Tongue (tissue), 2 donors: ENCODE results near the gene TFPT. TPM values are rescaled to one million over a fixed set of nuclear protein-coding genes. Genes with fewer than 3 reads are reported as not detected.

Experiments
- DNase-seq: peaks from one replicate; pipeline ENCODE4 v3.0.0-alpha.2; 2015
- total RNA-seq: library from RNA; depleted of rRNA; stranded (reverse); fragments of >200 nt; gene quantifications from one replicate; pipeline ENCODE4 v1.2.3, GENCODE V29; 2014

Gene TFPT
- 8.7 TPM for total RNA-seq

DNA sequence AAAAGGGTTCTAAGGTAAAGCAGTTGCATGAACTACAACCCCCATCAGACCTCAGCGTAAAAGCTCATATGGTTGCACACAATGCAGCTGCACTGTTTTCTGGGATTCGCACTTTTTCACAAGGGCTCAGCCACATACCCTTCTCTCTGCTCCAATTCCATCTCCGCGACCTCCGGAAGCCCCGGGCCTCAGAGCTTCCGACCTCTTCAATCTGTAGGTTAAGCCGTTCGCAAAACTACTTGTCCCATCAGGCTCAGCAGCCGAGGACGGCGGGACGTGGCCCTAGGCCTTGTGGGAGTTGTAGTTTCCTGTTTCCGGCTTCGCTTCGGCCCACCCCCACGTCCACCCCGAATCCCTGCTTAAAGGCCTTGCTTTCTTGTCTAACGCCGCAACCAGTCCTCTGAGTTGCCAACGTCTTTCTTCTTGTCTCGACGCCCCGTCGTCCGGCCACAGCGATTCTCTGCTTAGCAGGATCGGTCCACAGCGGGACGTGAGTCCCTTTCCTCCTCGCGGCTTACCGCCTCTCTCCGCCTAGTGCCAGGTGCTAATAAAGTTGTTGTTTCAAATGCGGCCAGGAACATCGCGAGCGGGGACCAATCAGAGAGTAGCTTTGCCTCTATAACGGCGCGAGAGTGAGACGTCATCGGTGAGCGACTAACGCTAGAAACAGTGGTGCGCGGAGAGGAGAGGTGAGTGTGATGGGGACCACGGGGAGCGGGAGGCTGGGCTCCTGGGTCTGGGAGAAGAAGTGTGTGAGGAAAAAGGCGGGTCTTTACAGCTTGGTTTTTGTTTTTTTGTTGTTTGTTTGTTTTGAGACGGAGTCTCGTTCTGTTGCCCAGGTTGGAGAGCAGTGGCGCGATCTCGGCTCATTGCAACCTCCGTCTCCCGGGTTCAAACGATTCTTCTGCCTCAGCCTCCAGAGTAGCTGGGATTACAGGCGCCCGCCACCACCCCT lies at the start of gene TFPT, which contains the start of gene PRPF31:
Gene TFPT (minus strand): TSS at position 549 of the 955 bp plus-strand sequence. CDS start 388 bp downstream, at position 161.
Gene PRPF31 (plus strand): TSS at position 646 of the 955 bp plus-strand sequence. CDS start 2,525 bp downstream, outside the sequence.
- DNase-seq: peak; percentile 99

- no peak for DNase-seq
These were observed 49.8 kb upstream of the TFPT start for GRCh38 chr19:54165222-54165621.

GRCh38 chr19:54164369-54165068 lies 49.1 kb upstream of the TFPT start:
- DNase-seq: no peak

GRCh38 chr19:54162884-54163283 lies 47.4 kb upstream of the TFPT start:
- DNase-seq: no peak

- peak; percentile 80 for DNase-seq
These were observed 46.9 kb upstream of the TFPT start for GRCh38 chr19:54162241-54162805.

DNA sequence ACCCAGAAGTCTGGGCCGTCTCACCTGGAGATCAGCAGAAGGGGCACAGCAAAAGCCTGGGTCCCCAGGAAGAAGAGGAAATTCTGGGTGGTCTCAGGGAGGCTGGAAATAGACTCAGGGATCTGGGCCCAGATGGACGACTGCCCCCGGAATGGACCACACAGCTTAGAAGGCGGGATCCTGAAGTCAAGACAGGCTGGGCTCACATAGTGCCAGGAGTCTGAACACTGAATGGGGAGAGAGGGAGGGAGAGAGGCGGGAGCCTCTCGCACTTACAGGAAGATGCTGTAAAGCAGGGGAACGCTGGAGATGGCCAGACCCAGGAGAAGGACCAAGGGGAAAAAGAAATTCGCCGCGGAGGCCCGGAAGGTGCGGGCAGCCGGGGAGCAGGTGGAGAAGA lies 45.4 kb upstream of the TFPT start:
- no peak for DNase-seq

- peak; percentile 50 for DNase-seq
These were observed 44.8 kb upstream of the TFPT start for GRCh38 chr19:54160182-54160811.

- DNase-seq: peak; percentile 100
These were observed 44.1 kb upstream of the TFPT start, which contains the start of gene LENG1 for GRCh38 chr19:54159352-54160181. Gene LENG1, minus strand, starts transcription at chr19:54159721. Its CDS starts 26 bp downstream, at chr19:54159695.

GRCh38 chr19:54158812-54159351 lies 43.4 kb upstream of the TFPT start:
- no peak for DNase-seq

DNA sequence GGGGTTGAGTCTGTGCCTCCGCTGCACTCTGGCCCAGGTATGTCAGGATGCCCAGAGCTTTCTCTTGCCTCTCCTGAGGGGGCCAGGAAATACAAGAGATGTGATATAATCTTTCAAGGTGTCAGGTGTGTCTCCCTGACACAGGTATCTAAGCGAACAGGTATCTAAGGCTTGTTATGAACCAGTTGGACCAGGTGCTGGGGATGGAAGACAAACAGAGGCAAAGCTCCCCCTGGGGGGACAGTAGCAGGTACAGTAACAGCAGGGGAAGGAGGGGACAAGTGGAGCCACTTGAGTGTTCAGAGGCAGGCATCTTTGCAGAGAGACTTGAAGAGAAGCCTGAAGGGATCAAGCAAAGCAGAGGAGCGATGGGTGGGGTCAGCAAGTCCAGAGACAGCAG lies 41.5 kb upstream of the TFPT start:
- DNase-seq: peak; percentile 67

DNA sequence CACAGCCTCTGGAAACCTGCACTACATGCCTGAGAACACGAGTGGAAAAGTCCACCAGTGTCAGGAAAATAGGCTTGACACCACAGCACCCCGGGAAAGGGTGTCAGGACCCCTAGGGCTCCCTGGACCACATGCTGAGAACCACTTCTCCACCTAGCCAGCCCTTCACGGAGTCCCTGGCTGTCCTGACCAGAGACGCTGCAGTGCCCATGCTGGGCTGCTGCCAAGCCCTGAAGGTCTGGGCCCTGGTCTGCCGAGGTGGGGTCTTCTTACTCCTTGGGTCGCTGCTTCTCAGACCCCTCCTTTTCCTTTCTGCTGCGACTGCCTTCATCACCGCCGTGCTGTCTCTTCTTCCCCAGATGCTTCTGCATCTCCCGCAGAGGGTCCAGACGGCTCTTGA lies 41.0 kb upstream of the TFPT start:
- no peak for DNase-seq

DNA sequence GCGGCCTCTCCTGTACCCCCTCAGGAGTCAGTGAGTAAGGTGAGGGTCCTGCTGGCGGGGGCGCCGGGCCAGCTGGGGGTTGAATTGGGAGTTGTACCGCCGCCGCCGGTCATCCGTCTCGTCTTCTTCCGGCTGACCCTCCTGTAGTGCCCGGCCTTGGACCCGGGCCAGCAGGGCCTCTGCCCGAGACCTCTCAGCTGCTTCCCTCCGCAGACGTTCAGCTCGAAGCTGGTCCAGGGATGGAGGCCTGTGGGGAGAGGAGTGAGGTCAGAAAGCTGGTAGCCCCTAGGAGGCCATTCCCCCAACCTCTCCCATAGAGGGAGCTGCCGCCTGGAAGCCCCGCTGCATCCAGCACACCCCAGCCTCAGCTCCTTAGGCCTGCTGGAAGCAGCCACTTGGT lies 40.2 kb upstream of the TFPT start:
- no peak for DNase-seq

GRCh38 chr19:54154603-54155345 lies 39.3 kb upstream of the TFPT start:
- DNase-seq: no peak

- DNase-seq: peak; percentile 28
These were observed 38.4 kb upstream of the TFPT start for GRCh38 chr19:54153731-54154326.

GRCh38 chr19:54152878-54153524 lies 37.5 kb upstream of the TFPT start:
- no peak for DNase-seq

GRCh38 chr19:54152267-54152666 lies 36.8 kb upstream of the TFPT start:
- DNase-seq: no peak

DNA sequence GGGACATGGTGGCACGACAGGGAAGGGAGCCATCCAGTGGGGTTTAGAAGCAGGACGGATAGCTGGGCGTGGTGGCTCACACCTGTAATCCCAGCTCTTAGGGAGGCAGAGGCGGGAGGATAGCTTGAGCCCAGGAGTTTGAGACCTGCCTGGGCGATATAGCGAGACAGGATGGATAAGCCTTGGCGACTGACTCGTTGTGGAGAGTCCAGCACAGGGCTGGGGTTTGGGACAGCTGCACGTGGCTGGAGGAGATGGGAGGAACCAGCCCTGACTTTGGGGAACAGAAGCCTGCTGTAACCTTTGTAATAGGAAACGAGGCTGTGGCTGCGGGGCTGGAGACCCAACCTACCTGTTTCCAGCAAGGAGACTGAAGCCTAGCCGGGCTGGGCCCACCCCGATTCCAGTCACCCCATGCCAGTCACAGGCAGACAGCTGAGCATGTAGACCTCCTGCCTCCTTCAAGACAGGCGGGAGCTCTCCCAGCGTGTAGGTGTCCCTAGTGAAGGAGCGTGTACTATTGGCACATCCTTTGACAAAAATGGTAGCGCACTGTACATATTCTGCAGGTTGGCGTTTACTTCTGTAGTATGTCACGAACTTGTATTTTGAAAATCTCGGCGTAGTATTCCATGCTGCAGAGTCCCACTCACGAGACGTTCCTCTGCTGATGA lies 36.0 kb upstream of the TFPT start:
- DNase-seq: no peak

DNA sequence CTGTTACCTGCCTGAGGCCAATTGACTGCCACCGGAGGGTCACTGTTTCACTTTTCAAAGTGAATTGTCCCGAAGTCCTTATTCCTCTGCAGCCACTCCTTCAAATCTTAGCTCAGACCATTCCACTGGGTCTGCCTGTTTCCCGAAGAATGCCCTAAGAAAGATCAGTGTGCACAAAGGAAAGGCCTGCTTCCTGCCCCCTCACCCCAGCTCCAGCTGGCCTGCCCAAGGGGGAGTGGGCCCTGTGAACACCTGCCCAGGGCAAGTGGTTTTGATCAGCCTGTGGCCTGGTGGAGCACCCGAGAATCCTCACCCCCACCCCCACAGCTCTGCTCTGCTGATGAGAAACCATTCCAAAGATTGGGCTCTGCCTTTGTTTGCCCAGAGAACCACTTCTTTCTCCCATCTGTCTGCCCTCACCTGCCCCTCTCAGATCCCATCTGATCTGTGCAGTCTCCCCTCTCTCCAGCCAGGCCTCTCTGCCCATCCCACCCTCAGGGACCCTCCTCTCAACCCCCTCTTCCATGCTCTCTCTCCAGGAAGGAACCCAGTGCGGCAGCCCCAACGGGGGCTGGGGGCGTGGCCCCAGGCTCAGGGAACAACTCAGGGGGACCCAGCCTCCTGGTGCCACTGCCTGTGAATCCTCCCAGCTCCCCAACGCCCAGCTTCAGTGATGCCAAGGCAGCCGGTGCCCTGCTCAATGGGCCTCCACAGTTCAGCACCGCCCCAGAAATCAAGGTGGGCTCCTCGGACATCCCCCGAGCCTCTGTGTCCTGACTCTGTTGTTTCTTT lies 33.8 kb upstream of the TFPT start:
- no peak for DNase-seq
